Activated CD4-positive, alpha-beta T cell treated with anti-CD3 and anti-CD28 coated beads for 4 hours (primary cell): Measurements from ENCODE around the gene MSI1.
A peak's percentile ranks its signal among the peaks of the same experiment; 100 is the strongest.

Experiments
- DNase-seq, 2 donors: peaks; one replicate each; pipeline ENCODE4 v3.0.0-alpha.2; 2020

Gene MSI1

GRCh38 chr12:120317224-120318105 lies 51.5 kb downstream of the MSI1 start:
- DNase-seq, result peak; percentile 100

GRCh38 chr12:120316798-120317223 lies 52.2 kb downstream of the MSI1 start:
- no peak for DNase-seq

GRCh38 chr12:120314220-120314619 lies 54.7 kb downstream of the MSI1 start:
- no peak for DNase-seq

GRCh38 chr12:120301962-120302815 lies 66.8 kb downstream of the MSI1 start, which contains the start of gene SIRT4:
SIRT4 (plus strand) TSS chr12:120302321; CDS start chr12:120303562, 1,241 bp downstream.
- peak; percentile 88 to 91 for DNase-seq

GRCh38 chr12:120292661-120293531 lies 76.1 kb downstream of the MSI1 start, which contains the start of gene RNU4-1:
RNU4-1 (minus strand) TSS chr12:120293237.
- DNase-seq, result peak; percentile 74 to 79

GRCh38 chr12:120292411-120292660 lies 76.6 kb downstream of the MSI1 start:
- no peak for DNase-seq
